DOHH2 (cell line): ENCODE data around the gene PDE8A.

Source experiments
- H3F3A ChIP-seq: fragments of 200-600 bp; sonication (generic), shearing (Covaris generic); 2 replicates; pipeline ENCODE4 v1.6.0; 2016; ENCODE audit warnings: antibody characterized with exemption, mild to moderate bottlenecking; ENCODE audit not compliant: control insufficient read depth, insufficient read depth
- H3K27ac ChIP-seq: fragments of 200-600 bp; sonication (generic); 2 replicates; pipeline ENCODE4 v1.5.1; 2014; ENCODE audit warnings: low read depth, mild to moderate bottlenecking, low read length, moderate library complexity
- H3K27me3 ChIP-seq: fragments of 200-600 bp; sonication (generic); 2 replicates; pipeline ENCODE4 v1.6.1; 2014; ENCODE audit warnings: mild to moderate bottlenecking, low read length, mixed read lengths; ENCODE audit not compliant: control insufficient read depth
- H3K36me3 ChIP-seq: fragments of 200-600 bp; sonication (generic); 2 replicates; pipeline ENCODE4 v1.6.1; 2014; ENCODE audit warnings: mild to moderate bottlenecking, low read length, moderate library complexity, mixed read lengths; ENCODE audit not compliant: control insufficient read depth
- H3K4me1 ChIP-seq: fragments of 200-600 bp; sonication (generic); 2 replicates; pipeline ENCODE4 v1.6.1; 2014; ENCODE audit warnings: mild to moderate bottlenecking, low read length, mixed read lengths; ENCODE audit not compliant: control insufficient read depth
- H3K4me2 ChIP-seq: fragments of 200-600 bp; sonication (generic); 2 replicates; pipeline ENCODE4 v1.6.0; 2014; ENCODE audit warnings: mild to moderate bottlenecking, low read length, moderate library complexity
- H3K4me3 ChIP-seq: fragments of 200-600 bp; sonication (generic); 2 replicates; pipeline ENCODE4 v1.5.1; 2014; ENCODE audit warnings: mild to moderate bottlenecking, low read length, mixed read lengths
- H3K79me2 ChIP-seq: fragments of 200-600 bp; sonication (generic); 2 replicates; pipeline ENCODE4 v1.6.1; 2014; ENCODE audit warnings: mild to moderate bottlenecking, low read length, mixed read lengths; ENCODE audit not compliant: control insufficient read depth
- H3K9me2 ChIP-seq: fragments of 200-600 bp; sonication (generic); replicated peaks from 2 replicates; pipeline ENCODE4 v1.6.1; 2014; ENCODE audit warnings: mild to moderate bottlenecking, low read length, mixed read lengths; ENCODE audit not compliant: control insufficient read depth
- H3K9me3 ChIP-seq: fragments of 200-600 bp; sonication (generic); 2 replicates; pipeline ENCODE4 v1.6.1; 2014; ENCODE audit warnings: antibody characterized with exemption, low read length, mixed read lengths; ENCODE audit not compliant: control insufficient read depth, insufficient read depth
- H4K20me1 ChIP-seq: fragments of 200-600 bp; sonication (generic); 2 replicates; pipeline ENCODE4 v1.6.0; 2014; ENCODE audit warnings: low read depth, mild to moderate bottlenecking, antibody characterized with exemption, low read length, moderate library complexity; ENCODE audit not compliant: control insufficient read depth, insufficient read depth
- CTCF ChIP-seq: fragments of 200-600 bp; sonication (generic); IDR thresholded peaks from one replicate; pipeline ENCODE4 v1.5.1; 2014; ENCODE audit warnings: antibody characterized with exemption, mild to moderate bottlenecking, low read depth, low read length; ENCODE audit not compliant: poor library complexity, severe bottlenecking
- EZH2phosphoT487 ChIP-seq: fragments of 200-600 bp; sonication (generic); IDR thresholded peaks from 2 replicates; pipeline ENCODE4 v1.6.1; 2017; ENCODE audit warnings: borderline replicate concordance, mild to moderate bottlenecking, antibody characterized with exemption, low read length, moderate library complexity, mixed read lengths

PDE8A gene

DNA sequence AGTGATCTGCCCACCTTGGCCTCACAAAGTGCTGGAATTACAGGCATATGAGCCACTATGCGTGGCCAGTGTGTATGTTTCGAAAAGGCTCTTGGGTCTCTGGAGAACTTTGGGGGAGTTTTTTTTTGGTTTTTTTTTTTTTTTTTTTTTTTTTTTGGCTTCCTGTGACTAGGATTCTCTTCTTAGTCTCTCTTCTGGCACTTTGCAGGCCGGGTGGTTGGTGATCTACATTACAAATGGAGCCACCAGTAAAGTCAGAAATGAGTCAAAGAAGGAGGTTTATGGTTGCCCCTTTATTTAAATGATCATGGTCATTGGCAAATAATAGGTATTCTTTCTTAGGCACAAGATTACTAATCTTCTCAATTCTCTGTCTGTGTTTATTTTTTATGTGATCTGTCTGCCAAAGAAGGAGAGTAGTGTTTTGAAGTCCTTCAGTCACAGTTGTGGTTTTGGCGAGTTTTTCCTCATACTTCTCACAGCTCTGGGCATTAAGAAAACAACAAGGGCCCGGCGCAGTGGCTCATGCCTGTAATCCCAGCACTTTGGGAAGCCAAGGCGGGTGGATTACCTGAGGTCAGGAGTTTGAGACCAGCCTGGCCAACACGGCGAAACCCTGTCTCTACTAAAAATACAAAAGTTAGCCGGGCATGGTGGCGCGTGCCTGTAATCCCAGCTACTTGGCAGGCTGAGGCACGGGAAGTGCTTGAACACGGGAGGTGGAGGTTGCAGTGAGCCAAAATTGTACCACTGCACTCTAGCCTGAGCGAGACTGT is 38.3 kb downstream of the PDE8A start:
- Histone ChIP-seq H3F3A (no peaks in the 10 kb centered on the region), H3K36me3 (no peaks in the 10 kb centered on the region), H3K27ac (no peak overlapping the region), H4K20me1 (no peaks in the 10 kb centered on the region), H3K9me3 (no peaks in the 10 kb centered on the region), H3K4me1 (peaks cover 8% of the 10 kb centered on the region), H3K4me3 (no peak overlapping the region), H3K9me2 (no peaks in the 10 kb centered on the region), H3K79me2 (peaks cover 41% of the 10 kb centered on the region), H3K4me2 (no peak overlapping the region), H3K27me3 (no peaks in the 10 kb centered on the region)
- no peak for TF ChIP-seq EZH2phosphoT487
- no peak for TF ChIP-seq CTCF

DNA sequence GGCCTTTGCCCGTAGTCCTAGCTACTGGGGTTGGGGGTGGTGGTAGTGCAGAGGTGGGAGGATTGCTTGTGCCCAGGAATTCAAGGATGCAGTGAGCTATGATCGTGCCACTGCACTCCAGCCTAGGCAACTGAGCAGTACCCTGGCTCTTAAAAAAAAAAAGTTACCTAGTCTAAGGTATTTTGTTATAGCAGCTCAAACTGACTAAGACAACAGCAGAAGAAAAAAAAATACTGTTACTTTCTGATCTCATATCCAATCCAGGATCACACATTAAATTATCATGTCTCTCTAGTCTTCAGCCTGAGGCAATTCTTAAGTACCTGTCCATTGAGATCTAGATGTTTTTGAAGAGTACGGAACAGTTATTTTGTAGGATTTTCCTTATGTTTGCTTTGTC is 39.8 kb downstream of the PDE8A start:
- no peak for TF ChIP-seq EZH2phosphoT487
- no peak for TF ChIP-seq CTCF
- Histone ChIP-seq H3K79me2 (peaks cover 35% of the 10 kb centered on the region), H3F3A (no peaks in the 10 kb centered on the region), H3K27me3 (no peaks in the 10 kb centered on the region), H3K4me1 (no peaks in the 10 kb centered on the region), H3K4me3 (no peak overlapping the region), H3K27ac (no peak overlapping the region), H3K9me3 (no peaks in the 10 kb centered on the region), H3K36me3 (no peaks in the 10 kb centered on the region), H4K20me1 (no peaks in the 10 kb centered on the region), H3K4me2 (no peak overlapping the region), H3K9me2 (no peaks in the 10 kb centered on the region)

GRCh38 chr15:85022860-85023403 is 41.3 kb downstream of the PDE8A start:
- TF ChIP-seq EZH2phosphoT487 (no peak), CTCF (no peak)
- Histone ChIP-seq H3K27ac (no peak overlapping the region), H3F3A (no peaks in the 10 kb centered on the region), H3K9me3 (no peaks in the 10 kb centered on the region), H3K4me1 (no peaks in the 10 kb centered on the region), H3K27me3 (no peaks in the 10 kb centered on the region), H3K4me3 (no peak overlapping the region), H3K9me2 (no peaks in the 10 kb centered on the region), H4K20me1 (no peaks in the 10 kb centered on the region), H3K36me3 (no peaks in the 10 kb centered on the region), H3K79me2 (peaks cover 32% of the 10 kb centered on the region), H3K4me2 (no peak overlapping the region)
